SU-DHL-6 (cell line): ENCODE results near the gene RXFP3.

ENCODE experiments used
- H2AFZ ChIP-seq: fragments of 200-600 bp; sonication (generic); 2 replicates; pipeline ENCODE4 v1.6.1; 2014; ENCODE audit warnings: low read depth, mild to moderate bottlenecking, moderate library complexity, mixed read lengths, antibody characterized with exemption, low read length; ENCODE audit not compliant: severe bottlenecking
- H3F3A ChIP-seq: fragments of 200-600 bp; shearing (Covaris generic); 2 replicates; pipeline ENCODE4 v1.6.0; 2016; ENCODE audit warnings: antibody characterized with exemption, mild to moderate bottlenecking; ENCODE audit not compliant: insufficient read depth
- H3K27ac ChIP-seq: fragments of 200-600 bp; sonication (generic); 2 replicates; pipeline ENCODE4 v1.5.1; 2016; ENCODE audit warnings: low read depth, mild to moderate bottlenecking, low read length, moderate library complexity, mixed read lengths
- H3K27me3 ChIP-seq: fragments of 200-600 bp; sonication (generic), shearing (Covaris generic); 2 replicates; pipeline ENCODE4 v1.6.0; 2014; ENCODE audit warnings: mild to moderate bottlenecking, low read length
- H3K36me3 ChIP-seq: fragments of 200-600 bp; sonication (generic); 2 replicates; pipeline ENCODE4 v1.6.1; 2014; ENCODE audit warnings: mild to moderate bottlenecking, low read length, mixed read lengths
- H3K4me2 ChIP-seq: fragments of 300-600, 200-600 bp; shearing (Covaris generic), sonication (generic); 2 replicates; pipeline ENCODE4 v1.6.0; 2014; ENCODE audit warnings: low read length, low read depth, mild to moderate bottlenecking; ENCODE audit not compliant: poor library complexity, severe bottlenecking
- H3K4me3 ChIP-seq: fragments of 200-600 bp; sonication (generic); 2 replicates; pipeline ENCODE4 v1.5.1; 2014; ENCODE audit warnings: antibody characterized with exemption, low read length, mild to moderate bottlenecking, mixed read lengths; ENCODE audit not compliant: insufficient read depth, poor library complexity, severe bottlenecking
- H3K79me2 ChIP-seq: fragments of 200-600 bp; sonication (generic); 2 replicates; pipeline ENCODE4 v1.6.1; 2014; ENCODE audit warnings: mild to moderate bottlenecking, low read length, moderate library complexity; ENCODE audit not compliant: insufficient read depth
- H3K9ac ChIP-seq: fragments of 200-600 bp; sonication (generic); 2 replicates; pipeline ENCODE4 v1.7.0; 2014; ENCODE audit warnings: mild to moderate bottlenecking, low read length
- H3K9me2 ChIP-seq: fragments of 200-600 bp; sonication (generic); replicated peaks from 2 replicates; pipeline ENCODE4 v1.6.1; 2014; ENCODE audit warnings: low read length; ENCODE audit not compliant: insufficient read depth
- H3K9me3 ChIP-seq: fragments of 200-600 bp; sonication (generic); 2 replicates; pipeline ENCODE4 v1.6.1; 2014; ENCODE audit warnings: low read length, mixed read lengths; ENCODE audit not compliant: insufficient read depth
- H4K20me1 ChIP-seq: fragments of 200-600 bp; sonication (generic); 2 replicates; pipeline ENCODE4 v1.6.1; 2014; ENCODE audit warnings: low read depth, mild to moderate bottlenecking, antibody characterized with exemption, low read length, moderate library complexity, mixed read lengths
- CTCF ChIP-seq: fragments of 200-600 bp; sonication (generic); IDR thresholded peaks from one replicate; pipeline ENCODE4 v1.5.1; 2017; ENCODE audit warnings: antibody characterized with exemption, mild to moderate bottlenecking, low read length, moderate library complexity; ENCODE audit not compliant: insufficient read depth, poor library complexity, severe bottlenecking
- EZH2phosphoT487 ChIP-seq: fragments of 200-600 bp; sonication (generic), shearing (Covaris generic); conservative IDR thresholded peaks from 2 replicates; pipeline ENCODE4 v1.6.1; 2018; ENCODE audit warnings: mild to moderate bottlenecking, antibody characterized with exemption, low read length, moderate library complexity, mixed read lengths

RXFP3 gene

DNA sequence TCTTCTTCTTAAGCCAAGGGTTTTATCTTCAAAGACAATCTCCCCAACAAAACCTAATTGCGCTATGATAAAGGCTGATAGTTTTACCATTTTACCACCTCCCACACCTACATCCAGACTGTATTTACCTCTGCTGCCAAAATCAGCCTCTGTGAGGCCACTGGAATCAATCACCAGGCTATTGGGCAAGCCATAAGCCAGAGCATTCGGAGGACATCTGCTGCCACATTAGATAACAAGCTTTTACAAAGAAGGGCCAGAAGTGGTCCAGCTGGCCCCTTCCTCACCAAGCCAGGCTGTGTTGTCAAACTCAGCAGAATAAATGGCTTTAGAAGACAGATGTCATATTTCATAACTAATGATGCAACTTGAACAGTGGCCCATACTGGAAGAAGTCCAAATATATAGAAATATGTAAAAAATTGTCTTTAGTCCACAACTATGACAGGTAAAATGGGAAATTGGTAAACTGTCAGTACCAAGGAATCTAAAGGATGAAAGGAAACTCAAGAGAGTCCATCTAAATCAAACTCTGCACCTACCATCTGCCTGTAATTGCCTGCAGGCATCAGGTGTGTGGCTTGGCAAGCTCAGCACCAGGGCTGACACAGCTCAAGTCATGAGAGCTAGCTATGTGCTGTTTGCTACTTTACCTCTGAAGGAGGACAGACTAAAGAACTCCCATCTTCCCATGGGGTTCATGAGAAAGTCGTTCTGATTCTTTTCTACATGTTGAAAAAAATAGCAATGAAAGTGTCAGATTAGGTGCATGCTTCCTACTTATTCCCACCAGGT lies 32.2 kb downstream of the RXFP3 start:
- Histone ChIP-seq H3K9me2 (no peaks in the 10 kb centered on the region), H3F3A (no peaks in the 10 kb centered on the region), H3K4me3 (no peak overlapping the region), H2AFZ (no peak overlapping the region), H3K9ac (no peak overlapping the region), H3K27ac (no peak overlapping the region), H3K36me3 (no peaks in the 10 kb centered on the region), H3K4me2 (no peak overlapping the region), H3K9me3 (no peaks in the 10 kb centered on the region), H3K27me3 (no peaks in the 10 kb centered on the region; the same call in 1 of the 2 replicates), H3K79me2 (no peaks in the 10 kb centered on the region), H4K20me1 (no peaks in the 10 kb centered on the region)
- TF ChIP-seq CTCF: no peak
- TF ChIP-seq EZH2phosphoT487: no peak

GRCh38 chr5:33969572-33970452 lies 33.6 kb downstream of the RXFP3 start:
- TF ChIP-seq CTCF (peak; percentile 54), EZH2phosphoT487 (no peak)
- no peak overlapping the region for H2AFZ ChIP-seq

GRCh38 chr5:33973271-33973670 lies 37.1 kb downstream of the RXFP3 start:
- no peak overlapping the region for H3K4me2 ChIP-seq
- no peak overlapping the region for H2AFZ ChIP-seq
- TF ChIP-seq EZH2phosphoT487 (no peak), CTCF (no peak)
- no peaks in the 10 kb centered on the region for H3K36me3 ChIP-seq
- no peaks in the 10 kb centered on the region for H3K79me2 ChIP-seq
- no peaks in the 10 kb centered on the region for H4K20me1 ChIP-seq
- no peaks in the 10 kb centered on the region for H3K9me3 ChIP-seq
- H3K27ac ChIP-seq: no peak overlapping the region
- H3K9me2 ChIP-seq: no peaks in the 10 kb centered on the region
- H3F3A ChIP-seq: no peaks in the 10 kb centered on the region
- H3K4me3 ChIP-seq: no peak overlapping the region
- H3K9ac ChIP-seq: no peak overlapping the region
- no peaks in the 10 kb centered on the region for H3K27me3 ChIP-seq

More at GRCh38 chr5:33969572-33970452, 33.6 kb downstream of the RXFP3 start:
- Histone ChIP-seq H3K27me3 (no peaks in the 10 kb centered on the region; the same call in 1 of the 2 replicates), H3K27ac (no peak overlapping the region), H3K36me3 (no peaks in the 10 kb centered on the region), H4K20me1 (no peaks in the 10 kb centered on the region), H3K4me3 (no peak overlapping the region), H3K79me2 (no peaks in the 10 kb centered on the region), H3F3A (no peaks in the 10 kb centered on the region), H3K9me2 (no peaks in the 10 kb centered on the region), H3K9ac (no peak overlapping the region), H3K9me3 (no peaks in the 10 kb centered on the region), H3K4me2 (no peak overlapping the region)
